Measurements from ENCODE around the gene PRR19.

Gene PRR19

DNA sequence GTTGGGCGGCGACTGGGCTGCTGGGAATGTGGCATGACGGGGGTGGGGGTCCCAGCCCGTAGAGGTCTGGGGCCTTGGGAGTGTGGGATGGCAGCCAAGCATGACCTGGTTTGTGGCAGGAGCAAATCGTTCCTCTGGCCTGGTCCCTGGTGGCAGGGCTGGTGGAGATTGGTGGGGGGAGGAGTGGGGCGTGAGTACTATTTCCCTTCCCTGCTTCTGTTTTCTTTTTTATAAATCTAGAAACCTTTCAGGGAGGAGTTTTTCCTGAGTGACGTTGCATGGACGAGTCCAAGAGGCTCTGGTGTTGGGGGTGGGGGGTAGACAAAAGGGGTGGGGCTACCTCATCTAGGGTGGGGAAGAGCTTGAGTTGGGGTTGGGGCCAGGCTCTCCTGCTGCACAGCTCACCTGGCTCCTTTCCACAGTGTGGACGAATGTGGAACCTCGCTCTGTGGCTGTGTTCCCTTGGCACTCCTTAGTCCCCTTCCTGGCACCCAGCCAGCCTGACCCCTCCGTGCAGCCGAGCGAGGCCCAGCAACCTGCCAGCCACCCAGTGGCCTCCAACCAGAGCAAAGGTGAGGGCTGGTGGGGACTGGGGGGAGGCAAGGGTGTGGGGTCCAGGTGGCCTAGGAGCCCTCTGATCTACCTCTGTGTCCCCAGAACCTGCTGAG, 15.4 kb upstream of the PRR19 start:
- Histone ChIP-seq H3K4me3 (replicated peaks; ENCODE audit: insufficient read depth, low read length) (no peak overlapping the region), H3K27me3 (ENCODE audit: insufficient read depth, poor library complexity, severe bottlenecking) (no peaks in the 10 kb centered on the region), H3K27ac (replicated peaks) (no peak overlapping the region)
- DNase-seq (ENCODE audit: low read depth in 1 of 2, low spot score in 1 of 2): no peak
- TF ChIP-seq POLR2AphosphoS5 (IDR thresholded peaks at IDR 0.05; ENCODE audit: low read depth) (no peak), SPI1 (IDR thresholded peaks at IDR 0.05; ENCODE audit: borderline replicate concordance, low read depth) (no peak), GABPA (IDR thresholded peaks at IDR 0.05; ENCODE audit: low read depth) (no peak)
- TF ChIP-seq, protein P1, sequence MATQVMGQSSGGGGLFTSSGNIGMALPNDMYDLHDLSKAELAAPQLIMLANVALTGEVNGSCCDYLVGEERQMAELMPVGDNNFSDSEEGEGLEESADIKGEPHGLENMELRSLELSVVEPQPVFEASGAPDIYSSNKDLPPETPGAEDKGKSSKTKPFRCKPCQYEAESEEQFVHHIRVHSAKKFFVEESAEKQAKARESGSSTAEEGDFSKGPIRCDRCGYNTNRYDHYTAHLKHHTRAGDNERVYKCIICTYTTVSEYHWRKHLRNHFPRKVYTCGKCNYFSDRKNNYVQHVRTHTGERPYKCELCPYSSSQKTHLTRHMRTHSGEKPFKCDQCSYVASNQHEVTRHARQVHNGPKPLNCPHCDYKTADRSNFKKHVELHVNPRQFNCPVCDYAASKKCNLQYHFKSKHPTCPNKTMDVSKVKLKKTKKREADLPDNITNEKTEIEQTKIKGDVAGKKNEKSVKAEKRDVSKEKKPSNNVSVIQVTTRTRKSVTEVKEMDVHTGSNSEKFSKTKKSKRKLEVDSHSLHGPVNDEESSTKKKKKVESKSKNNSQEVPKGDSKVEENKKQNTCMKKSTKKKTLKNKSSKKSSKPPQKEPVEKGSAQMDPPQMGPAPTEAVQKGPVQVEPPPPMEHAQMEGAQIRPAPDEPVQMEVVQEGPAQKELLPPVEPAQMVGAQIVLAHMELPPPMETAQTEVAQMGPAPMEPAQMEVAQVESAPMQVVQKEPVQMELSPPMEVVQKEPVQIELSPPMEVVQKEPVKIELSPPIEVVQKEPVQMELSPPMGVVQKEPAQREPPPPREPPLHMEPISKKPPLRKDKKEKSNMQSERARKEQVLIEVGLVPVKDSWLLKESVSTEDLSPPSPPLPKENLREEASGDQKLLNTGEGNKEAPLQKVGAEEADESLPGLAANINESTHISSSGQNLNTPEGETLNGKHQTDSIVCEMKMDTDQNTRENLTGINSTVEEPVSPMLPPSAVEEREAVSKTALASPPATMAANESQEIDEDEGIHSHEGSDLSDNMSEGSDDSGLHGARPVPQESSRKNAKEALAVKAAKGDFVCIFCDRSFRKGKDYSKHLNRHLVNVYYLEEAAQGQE (IDR thresholded peaks at IDR 0.05; ENCODE audit: insufficient replicate concordance, low read depth): no peak
- TF ChIP-seq, protein P2, sequence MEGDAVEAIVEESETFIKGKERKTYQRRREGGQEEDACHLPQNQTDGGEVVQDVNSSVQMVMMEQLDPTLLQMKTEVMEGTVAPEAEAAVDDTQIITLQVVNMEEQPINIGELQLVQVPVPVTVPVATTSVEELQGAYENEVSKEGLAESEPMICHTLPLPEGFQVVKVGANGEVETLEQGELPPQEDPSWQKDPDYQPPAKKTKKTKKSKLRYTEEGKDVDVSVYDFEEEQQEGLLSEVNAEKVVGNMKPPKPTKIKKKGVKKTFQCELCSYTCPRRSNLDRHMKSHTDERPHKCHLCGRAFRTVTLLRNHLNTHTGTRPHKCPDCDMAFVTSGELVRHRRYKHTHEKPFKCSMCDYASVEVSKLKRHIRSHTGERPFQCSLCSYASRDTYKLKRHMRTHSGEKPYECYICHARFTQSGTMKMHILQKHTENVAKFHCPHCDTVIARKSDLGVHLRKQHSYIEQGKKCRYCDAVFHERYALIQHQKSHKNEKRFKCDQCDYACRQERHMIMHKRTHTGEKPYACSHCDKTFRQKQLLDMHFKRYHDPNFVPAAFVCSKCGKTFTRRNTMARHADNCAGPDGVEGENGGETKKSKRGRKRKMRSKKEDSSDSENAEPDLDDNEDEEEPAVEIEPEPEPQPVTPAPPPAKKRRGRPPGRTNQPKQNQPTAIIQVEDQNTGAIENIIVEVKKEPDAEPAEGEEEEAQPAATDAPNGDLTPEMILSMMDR (IDR thresholded peaks at IDR 0.05; ENCODE audit: insufficient read depth, low read length): no peak

DNA sequence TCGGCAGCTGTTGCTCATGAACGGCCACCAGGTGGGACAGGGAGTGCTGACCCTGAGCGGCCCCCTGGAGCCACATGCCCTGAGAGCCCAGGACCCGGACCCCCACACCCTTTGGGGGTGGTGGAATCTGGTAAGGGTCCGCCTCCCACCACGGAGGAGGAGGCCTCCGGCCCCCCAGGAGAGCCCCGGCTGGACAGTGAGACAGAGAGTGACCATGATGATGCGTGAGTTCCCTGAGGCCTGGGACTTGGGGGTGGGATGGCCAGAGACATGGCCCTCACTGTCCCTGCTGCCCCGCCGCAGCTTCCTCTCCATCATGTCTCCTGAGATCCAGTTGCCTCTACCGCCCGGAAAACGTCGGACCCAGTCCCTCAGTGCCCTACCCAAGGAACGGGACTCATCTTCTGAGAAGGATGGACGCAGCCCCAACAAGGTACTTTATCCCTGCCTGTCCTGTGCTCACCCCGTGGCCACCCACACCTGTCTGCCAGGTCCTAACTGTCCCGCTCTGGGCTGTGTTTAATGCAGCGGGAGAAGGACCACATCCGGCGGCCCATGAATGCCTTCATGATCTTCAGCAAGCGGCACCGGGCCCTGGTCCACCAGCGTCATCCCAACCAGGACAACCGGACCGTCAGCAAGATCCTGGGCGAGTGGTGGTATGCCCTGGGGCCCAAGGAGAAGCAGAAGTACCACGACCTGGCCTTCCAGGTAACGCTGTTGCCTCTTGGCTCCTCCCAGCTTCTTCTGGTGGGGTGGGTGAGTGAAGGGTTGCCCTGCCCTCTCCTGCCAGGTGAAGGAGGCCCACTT, 14.7 kb upstream of the PRR19 start:
- H3K4me3 ChIP-seq (replicated peaks; ENCODE audit: insufficient read depth, low read length): no peak overlapping the region
- no peak for TF ChIP-seq SPI1 (IDR thresholded peaks at IDR 0.05; ENCODE audit: borderline replicate concordance, low read depth)
- TF ChIP-seq, protein P2 (IDR thresholded peaks at IDR 0.05; ENCODE audit: insufficient read depth, low read length): no peak
- TF ChIP-seq, protein P1 (IDR thresholded peaks at IDR 0.05; ENCODE audit: insufficient replicate concordance, low read depth): no peak
- TF ChIP-seq POLR2AphosphoS5 (IDR thresholded peaks at IDR 0.05; ENCODE audit: low read depth): no peak
- TF ChIP-seq GABPA (IDR thresholded peaks at IDR 0.05; ENCODE audit: low read depth): no peak

DNA sequence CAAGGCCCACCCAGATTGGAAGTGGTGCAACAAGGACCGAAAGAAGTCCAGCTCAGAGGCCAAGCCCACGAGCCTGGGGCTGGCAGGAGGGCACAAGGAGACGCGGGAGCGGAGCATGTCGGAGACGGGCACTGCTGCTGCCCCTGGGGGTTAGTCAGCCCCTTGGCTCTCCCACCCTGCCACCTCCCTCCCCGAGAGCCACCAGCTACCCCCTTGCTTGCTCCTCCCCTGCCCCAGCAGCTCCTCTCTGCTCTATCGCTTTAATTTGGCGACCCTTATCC, 14.2 kb upstream of the PRR19 start:
- no peak for TF ChIP-seq POLR2AphosphoS5 (IDR thresholded peaks at IDR 0.05; ENCODE audit: low read depth)
- TF ChIP-seq SPI1 (IDR thresholded peaks at IDR 0.05; ENCODE audit: borderline replicate concordance, low read depth): no peak
- TF ChIP-seq, protein P1 (IDR thresholded peaks at IDR 0.05; ENCODE audit: insufficient replicate concordance, low read depth): no peak
- TF ChIP-seq, protein P2 (IDR thresholded peaks at IDR 0.05; ENCODE audit: insufficient read depth, low read length): no peak
- no peak for TF ChIP-seq GABPA (IDR thresholded peaks at IDR 0.05; ENCODE audit: low read depth)
- no peak overlapping the region; the same call in 1 of the 2 replicates for H3K27ac ChIP-seq (replicated peaks)

More for the DNA sequence above, 14.7 kb upstream of the PRR19 start:
- no peak for DNase-seq (ENCODE audit: low read depth in 1 of 2, low spot score in 1 of 2)
- Histone ChIP-seq H3K27ac (replicated peaks) (no peak overlapping the region), H3K27me3 (ENCODE audit: insufficient read depth, poor library complexity, severe bottlenecking) (no peaks in the 10 kb centered on the region)

More for the DNA sequence above, 14.2 kb upstream of the PRR19 start:
- Histone ChIP-seq H3K4me3 (replicated peaks; ENCODE audit: insufficient read depth, low read length) (no peak overlapping the region), H3K27me3 (ENCODE audit: insufficient read depth, poor library complexity, severe bottlenecking) (no peaks in the 10 kb centered on the region)
- no peak for DNase-seq (ENCODE audit: low read depth in 1 of 2, low spot score in 1 of 2)

Measured in HL-60 (cell line).